Esophagus muscularis mucosa (tissue), 3 donors: ENCODE measurements around the gene MYO1D.

Experiments
- CTCF ChIP-seq, 3 experiments: fragments of 200-600 bp in 2 of 3; fragments of 450-650 bp in 1 of 3; sonication (generic) in 2 of 3; IDR thresholded peaks; one replicate each; pipeline ENCODE4 v1.5.1; 2017 to 2019; ENCODE audit warnings: antibody characterized with exemption in 3 of 3, mild to moderate bottlenecking in 2 of 3, moderate library complexity in 1 of 3
- POLR2A ChIP-seq: fragments of 450-650 bp; IDR thresholded peaks from one replicate; pipeline ENCODE4 v1.6.1; 2017; ENCODE audit warnings: antibody characterized with exemption, moderate library complexity, mild to moderate bottlenecking, low read depth

GRCh38 chr17:32628271-32629044 is 248.5 kb downstream of the MYO1D start:
- TF ChIP-seq POLR2A (no peak), CTCF (IDR thresholded peaks at IDR 0.05) (no peak)
